ENCODE measurements around the gene B4GALNT3.

B4GALNT3 gene

DNA sequence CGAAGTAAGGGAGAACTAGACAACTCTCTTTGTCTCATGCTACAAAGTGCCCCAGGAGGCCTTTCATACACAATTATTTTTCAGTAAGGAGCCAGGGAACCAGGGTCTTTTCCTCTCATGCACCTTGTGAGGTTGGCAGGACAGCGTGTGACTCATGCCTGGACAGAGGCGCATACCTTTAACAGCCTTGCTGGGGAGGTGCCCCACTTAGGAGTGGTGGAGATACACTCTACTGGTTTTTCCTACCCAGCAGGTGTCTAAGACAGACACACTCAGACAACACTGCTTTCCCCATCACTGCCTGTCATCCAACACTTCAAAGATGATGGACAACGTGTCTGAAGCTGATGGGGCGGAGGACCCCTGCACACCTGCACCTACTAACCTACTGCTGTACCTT, 49.1 kb downstream of the B4GALNT3 start:
- DNase-seq (ENCODE audit: low read depth, low spot score), result no peak

- no peak for DNase-seq (ENCODE audit: low read depth, low spot score)
Observed at GRCh38 chr12:509500-509899, 49.8 kb downstream of the B4GALNT3 start.

- DNase-seq (ENCODE audit: low read depth, low spot score), result no peak
Observed at GRCh38 chr12:510071-510825, 50.5 kb downstream of the B4GALNT3 start.

- DNase-seq (ENCODE audit: low read depth, low spot score), result no peak
Observed at GRCh38 chr12:512933-513332, 53.2 kb downstream of the B4GALNT3 start.

GRCh38 chr12:513446-513845, 53.7 kb downstream of the B4GALNT3 start:
- no peak for DNase-seq (ENCODE audit: low read depth, low spot score)

GRCh38 chr12:517538-517937, 57.8 kb downstream of the B4GALNT3 start:
- DNase-seq (ENCODE audit: low read depth, low spot score), result no peak

DNA sequence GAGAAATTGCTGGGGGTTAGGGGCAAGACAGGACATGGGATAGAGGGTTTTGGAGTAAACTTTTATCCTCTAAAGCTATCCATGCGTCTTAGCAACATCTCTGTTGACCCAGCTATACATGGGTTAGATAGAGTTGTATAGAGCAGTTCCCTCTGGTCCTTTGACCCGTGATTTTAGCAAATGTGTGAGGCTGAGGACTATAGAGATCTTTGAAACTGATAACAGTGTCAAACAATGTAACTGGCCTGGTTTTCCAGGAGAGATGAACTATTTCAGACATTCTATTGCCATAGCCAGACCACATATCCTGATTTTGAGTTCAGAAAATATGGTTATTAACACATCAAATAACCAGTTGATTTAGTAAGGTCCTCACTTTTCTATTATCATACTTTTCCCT, 60.4 kb downstream of the B4GALNT3 start:
- DNase-seq (ENCODE audit: low read depth, low spot score), result no peak

DNA sequence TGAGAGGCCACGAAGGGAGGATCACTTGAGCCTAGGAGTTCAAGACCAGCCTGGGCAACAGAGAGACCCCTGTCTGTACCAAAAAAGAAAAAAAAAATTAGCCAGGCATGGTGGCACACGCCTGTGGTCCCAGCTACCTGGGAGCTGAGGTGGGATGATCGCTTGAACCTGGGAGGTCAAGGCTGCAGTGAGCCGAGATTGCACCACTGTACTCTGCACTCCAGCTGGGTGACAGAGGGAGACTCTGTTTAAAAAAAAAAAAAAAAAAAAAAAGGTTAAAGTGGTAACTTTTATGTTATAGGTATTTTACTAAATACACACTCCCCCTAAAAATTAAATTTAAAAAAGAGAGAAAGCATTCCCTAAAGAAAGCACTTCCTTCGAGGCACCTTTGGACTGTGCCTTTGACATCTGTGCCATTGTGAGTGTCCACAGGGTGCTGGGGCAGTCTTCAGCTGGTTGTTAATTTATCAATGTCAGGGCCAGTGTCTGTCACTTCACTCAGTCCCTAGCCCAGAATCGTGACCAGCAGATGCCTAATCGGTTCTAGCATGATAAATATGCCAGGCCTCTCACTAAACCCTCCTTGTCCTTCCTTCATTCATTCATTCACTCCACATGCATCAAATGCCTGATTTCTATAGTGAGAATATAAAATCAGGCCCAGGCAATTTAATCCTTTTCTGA, 63.1 kb downstream of the B4GALNT3 start:
- no peak for DNase-seq (ENCODE audit: low read depth, low spot score)

DNA sequence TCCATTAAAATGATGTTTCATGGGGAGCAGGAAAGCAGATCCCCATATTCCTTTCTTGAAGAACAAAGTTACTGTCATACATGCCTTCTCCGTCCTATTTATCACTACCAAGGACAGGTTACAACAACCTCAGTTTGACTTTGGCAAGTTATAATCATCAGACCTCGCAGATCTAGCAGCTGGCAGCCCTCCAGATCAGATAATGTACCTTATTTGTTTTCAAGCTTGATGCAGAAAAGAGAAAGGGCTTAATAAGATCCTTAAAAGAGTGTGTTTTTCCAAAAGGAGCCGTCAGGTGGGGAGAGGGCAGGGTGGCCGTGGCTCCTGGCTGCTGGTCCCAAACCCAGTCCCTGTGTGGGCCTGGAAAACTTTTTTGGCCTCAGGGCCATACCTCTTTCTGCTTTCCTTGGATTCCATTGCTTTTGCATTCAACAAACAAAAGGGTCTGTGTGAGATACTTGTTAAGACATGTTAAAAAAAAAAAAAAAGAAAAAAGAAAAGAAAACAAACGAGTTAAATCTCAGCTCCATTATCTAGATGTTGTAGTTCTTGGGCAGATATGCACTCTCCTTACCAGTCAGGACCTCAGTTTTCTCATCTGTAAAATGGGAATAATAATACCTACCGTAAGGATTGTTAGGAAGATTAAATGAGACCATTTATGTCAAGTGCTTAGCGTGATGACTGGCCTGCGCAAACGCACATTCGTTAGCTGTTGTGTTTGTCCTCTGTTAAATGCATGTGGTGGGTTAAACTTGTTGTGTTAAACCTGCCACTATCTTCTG, 64.6 kb downstream of the B4GALNT3 start:
- no peak for DNase-seq (ENCODE audit: low read depth, low spot score)

- DNase-seq (ENCODE audit: low read depth, low spot score), result no peak
Observed at GRCh38 chr12:526089-526488, 66.3 kb downstream of the B4GALNT3 start.

GRCh38 chr12:527241-527640, 67.5 kb downstream of the B4GALNT3 start:
- no peak for DNase-seq (ENCODE audit: low read depth, low spot score)

- DNase-seq (ENCODE audit: low read depth, low spot score), result no peak
Observed at GRCh38 chr12:527729-528128, 68.0 kb downstream of the B4GALNT3 start.

- no peak for DNase-seq (ENCODE audit: low read depth, low spot score)
Observed at GRCh38 chr12:530308-530707, 70.6 kb downstream of the B4GALNT3 start.

DNA sequence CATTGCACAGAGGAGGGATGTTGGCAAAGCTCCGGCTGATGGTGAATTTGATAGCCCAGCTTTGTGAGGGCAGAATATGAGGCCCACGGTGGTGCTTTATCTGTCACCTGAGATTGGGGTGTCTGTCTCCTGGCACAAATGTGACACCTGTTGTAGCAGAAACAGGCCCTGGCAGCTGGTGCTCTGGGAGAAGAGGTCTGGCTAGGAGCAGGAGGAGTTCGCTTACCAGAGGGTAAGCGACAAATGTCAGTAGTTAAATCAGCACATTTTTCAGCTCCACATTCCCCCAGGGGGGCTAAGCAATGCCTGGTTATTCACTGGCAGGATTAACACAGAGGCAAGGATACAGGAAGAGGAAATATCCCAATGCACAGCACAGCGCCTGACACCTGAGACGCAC, 71.1 kb downstream of the B4GALNT3 start:
- no peak for DNase-seq (ENCODE audit: low read depth, low spot score)

DNA sequence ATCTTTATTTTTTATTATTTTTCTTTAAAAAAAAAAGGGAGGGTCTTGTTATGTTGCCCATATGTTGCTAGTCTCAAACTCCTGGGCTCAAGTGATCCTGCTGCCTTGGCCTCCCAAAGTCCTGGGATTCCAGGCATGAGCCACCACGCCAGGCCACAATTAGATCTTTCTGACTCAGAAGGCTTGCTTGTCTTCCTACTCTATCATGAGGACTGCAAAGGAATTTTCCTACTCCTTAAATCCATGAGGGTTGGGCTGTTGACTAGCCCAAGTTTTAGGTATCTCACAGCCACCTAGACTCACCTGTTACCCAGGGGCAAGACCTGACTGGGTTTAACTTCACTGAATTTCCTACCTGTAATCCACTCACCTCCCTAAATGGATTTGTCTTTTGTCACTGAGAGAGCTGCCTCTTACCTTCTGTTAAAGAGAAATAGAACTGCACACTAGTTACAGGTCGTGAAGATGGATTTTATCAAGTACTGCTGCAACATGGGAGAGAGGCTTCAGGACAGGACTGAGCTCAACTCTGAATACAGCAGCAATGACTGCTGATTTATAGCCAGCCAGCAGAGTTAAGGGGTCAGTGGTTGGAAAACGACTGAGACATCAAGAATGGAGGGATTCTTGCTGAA, 72.3 kb downstream of the B4GALNT3 start:
- DNase-seq (ENCODE audit: low read depth, low spot score), result no peak

DNA sequence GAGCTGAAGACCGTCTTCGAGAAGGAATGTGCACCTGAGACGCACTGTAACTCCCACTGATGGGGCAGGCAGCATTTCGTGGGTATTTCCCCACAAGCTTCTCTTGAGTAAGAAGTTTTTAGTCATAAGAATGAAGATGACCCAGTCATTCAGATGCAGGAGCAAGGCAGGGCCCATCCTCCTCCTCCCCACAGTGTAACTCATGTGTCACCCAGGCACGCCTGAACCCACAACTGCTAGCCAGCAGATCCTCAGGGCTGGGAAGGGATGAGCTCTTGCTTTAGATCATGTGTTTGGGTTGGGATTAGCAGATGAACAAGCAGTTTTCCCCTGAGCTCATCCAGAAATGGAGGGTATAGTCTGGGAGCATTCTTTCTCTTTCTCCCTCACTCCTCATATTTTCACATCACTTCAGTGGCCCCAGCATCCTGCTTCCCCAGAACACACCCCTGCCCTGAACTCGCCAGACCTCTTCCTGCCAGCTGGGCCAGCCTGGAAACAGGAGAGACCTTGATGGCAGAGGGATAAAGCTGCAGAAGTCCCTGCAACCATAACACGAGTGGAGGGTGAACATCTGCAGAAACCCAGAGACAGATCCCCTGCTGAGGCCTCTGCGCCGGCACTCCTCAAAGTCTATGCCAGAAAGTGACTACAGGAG, 73.3 kb downstream of the B4GALNT3 start:
- DNase-seq (ENCODE audit: low read depth, low spot score), result no peak

GRCh38 chr12:533718-534117, 74.0 kb downstream of the B4GALNT3 start:
- no peak for DNase-seq (ENCODE audit: low read depth, low spot score)

GRCh38 chr12:534216-534615, 74.5 kb downstream of the B4GALNT3 start:
- DNase-seq (ENCODE audit: low read depth, low spot score), result no peak

- no peak for DNase-seq (ENCODE audit: low read depth, low spot score)
Observed at GRCh38 chr12:535396-535795, 75.7 kb downstream of the B4GALNT3 start.

GRCh38 chr12:536751-537245, 77.1 kb downstream of the B4GALNT3 start:
- no peak for DNase-seq (ENCODE audit: low read depth, low spot score)

DNA sequence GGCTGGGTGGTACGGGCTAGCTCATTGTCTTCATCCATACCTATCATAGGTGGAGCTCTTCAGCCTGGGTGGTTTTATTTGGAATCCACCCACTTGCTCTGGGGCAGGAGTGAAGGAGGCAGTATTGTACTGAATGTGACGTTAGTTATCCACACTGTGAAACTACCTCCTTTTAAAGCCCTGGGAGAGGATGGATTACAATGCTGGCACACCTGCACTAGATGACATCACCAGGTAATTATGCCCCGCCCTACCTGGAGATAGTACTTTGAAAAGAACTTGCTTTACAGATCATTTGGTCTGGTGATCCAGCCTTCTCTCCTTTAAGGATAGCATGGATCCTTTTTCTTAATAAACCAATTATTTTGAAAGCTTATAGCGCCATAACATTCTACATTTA, 78.0 kb downstream of the B4GALNT3 start:
- DNase-seq (ENCODE audit: low read depth, low spot score), result no peak

All from iPS DF 19.7 (cell line).